Esophagus muscularis mucosa (tissue), 4 donors: ENCODE results near the gene CFAP74. TPM values are rescaled to one million over a fixed set of nuclear protein-coding genes. Genes with fewer than 3 reads are reported as not detected.

ENCODE experiments used
- DNase-seq: peaks from one replicate; pipeline ENCODE4 v3.0.0-alpha.2; 2017; ENCODE audit errors: extremely low spot score
- H3K27ac ChIP-seq, 4 donors: fragments of 200-600 bp; sonication (generic); replicated peaks in 1 of 4; 1 replicate in 3 of 4; 2 replicates in 1 of 4; pipeline ENCODE4 v1.5.1; 2016 to 2019; ENCODE audit warnings: mild to moderate bottlenecking in 1 of 4
- H3K27me3 ChIP-seq, 4 donors: fragments of 200-600 bp; sonication (generic); one replicate each; pipeline versions ENCODE4 v1.5.1 to v1.6.0; 2016 to 2019
- H3K36me3 ChIP-seq, 4 donors: fragments of 200-600 bp; sonication (generic); one replicate each; pipeline ENCODE4 v1.5.1; 2016 to 2019
- H3K4me1 ChIP-seq, 4 donors: fragments of 200-600 bp; sonication (generic); one replicate each; pipeline ENCODE4 v1.5.1; 2016 to 2019
- H3K4me3 ChIP-seq, 4 donors: fragments of 200-600 bp; sonication (generic); 1 replicate in 2 of 4; 2 replicates in 2 of 4; pipeline ENCODE4 v1.5.1; 2016 to 2019; ENCODE audit warnings: mild to moderate bottlenecking in 4 of 4, moderate library complexity in 1 of 4
- H3K9me3 ChIP-seq, 4 donors: fragments of 200-600 bp; sonication (generic); 1 replicate in 3 of 4; 2 replicates in 1 of 4; pipeline ENCODE4 v1.5.1; 2016 to 2019
- EP300 ChIP-seq: sonication (generic); formaldehyde crosslinking; IDR thresholded peaks from one replicate; pipeline ENCODE4 v1.6.1; 2017; ENCODE audit warnings: antibody characterized with exemption
- POLR2A ChIP-seq: fragments of 450-650 bp; IDR thresholded peaks from one replicate; pipeline ENCODE4 v1.6.1; 2017; ENCODE audit warnings: antibody characterized with exemption, moderate library complexity, mild to moderate bottlenecking, low read depth
- POLR2AphosphoS5 ChIP-seq, 2 donors: sonication (generic); formaldehyde crosslinking; IDR thresholded peaks; one replicate each; pipeline ENCODE4 v1.6.1; 2017; ENCODE audit warnings: antibody characterized with exemption in 2 of 2
- WGBS: methylation state at CpG from one replicate; pipeline ENCODE4 v1.1.5; 2018; 5-methylcytosine and 5-hydroxymethylcytosine counted together
- intact Hi-C: fragments of 100-400 bp; cut with DNase I; formaldehyde crosslinking; loops from one replicate; pipeline ENCODE4 v1.15.1; 2023
- total RNA-seq, 4 donors: library from RNA; depleted of rRNA; stranded (reverse); fragments of >200 nt; gene quantifications; one replicate each; pipeline versions ENCODE4 v1.1.0 to v1.2.1, GENCODE V29; 2016
- TF ChIP-seq, protein P1 (sequence below), 3 experiments: fragments of 200-600 bp in 2 of 3; fragments of 450-650 bp in 1 of 3; sonication (generic) in 2 of 3; IDR thresholded peaks; one replicate each; pipeline ENCODE4 v1.5.1; 2017 to 2019; ENCODE audit warnings: antibody characterized with exemption in 3 of 3, mild to moderate bottlenecking in 2 of 3, moderate library complexity in 1 of 3

Gene CFAP74
- total RNA-seq, 4 donors from 2014 or later, result not detected

DNA sequence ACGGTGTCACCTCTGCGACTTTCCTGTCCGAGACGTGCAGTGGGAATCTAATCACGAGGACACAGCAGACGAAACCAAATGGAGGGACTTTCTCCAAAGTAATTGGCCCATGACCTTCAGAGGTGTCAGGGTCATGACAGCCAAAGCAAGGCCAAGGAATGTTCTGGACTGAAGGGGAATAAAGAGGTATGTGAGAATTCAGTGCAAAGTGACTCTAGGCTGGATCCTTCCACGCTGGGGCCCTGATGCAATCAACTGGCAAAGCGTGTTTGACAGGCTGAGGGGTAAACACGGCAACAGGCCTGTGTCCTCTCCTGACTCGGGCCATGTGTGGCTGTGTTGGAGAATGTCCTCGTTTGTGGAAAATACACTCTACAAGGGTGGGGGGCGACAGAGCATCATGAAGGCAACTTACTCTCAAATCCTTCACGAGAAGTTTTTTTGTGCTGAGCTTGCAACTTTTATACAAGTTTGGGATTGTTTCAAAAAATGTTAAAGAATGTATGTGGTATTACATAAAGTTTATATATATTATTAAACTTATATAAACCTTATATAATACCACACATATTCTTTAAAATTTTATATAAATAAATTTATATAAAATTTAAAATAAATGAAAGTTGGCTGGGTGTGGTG is 1.7 kb downstream of the CFAP74 start:
- no peak for DNase-seq
- intact Hi-C loops, result no loop called here
- H3K9me3 ChIP-seq, result no peaks in the 10 kb centered on the region
- peaks cover 0 to 87% (median 19%) of the 10 kb centered on the region in 4 donors for H3K27me3 ChIP-seq
- WGBS, result 82% methylated on average over 13 of the region's 13 CpGs
- H3K27ac ChIP-seq, result no peak overlapping the region
- H3K4me3 ChIP-seq, result no peak overlapping the region
- peaks cover 0 to 8% (median 3%) of the 10 kb centered on the region in 4 donors for H3K4me1 ChIP-seq
- H3K36me3 ChIP-seq, result no peaks in the 10 kb centered on the region
- no peak for TF ChIP-seq POLR2AphosphoS5 (IDR thresholded peaks at IDR 0.05)
- TF ChIP-seq EP300, result no peak
- no peak for TF ChIP-seq POLR2A
- TF ChIP-seq, protein P1, sequence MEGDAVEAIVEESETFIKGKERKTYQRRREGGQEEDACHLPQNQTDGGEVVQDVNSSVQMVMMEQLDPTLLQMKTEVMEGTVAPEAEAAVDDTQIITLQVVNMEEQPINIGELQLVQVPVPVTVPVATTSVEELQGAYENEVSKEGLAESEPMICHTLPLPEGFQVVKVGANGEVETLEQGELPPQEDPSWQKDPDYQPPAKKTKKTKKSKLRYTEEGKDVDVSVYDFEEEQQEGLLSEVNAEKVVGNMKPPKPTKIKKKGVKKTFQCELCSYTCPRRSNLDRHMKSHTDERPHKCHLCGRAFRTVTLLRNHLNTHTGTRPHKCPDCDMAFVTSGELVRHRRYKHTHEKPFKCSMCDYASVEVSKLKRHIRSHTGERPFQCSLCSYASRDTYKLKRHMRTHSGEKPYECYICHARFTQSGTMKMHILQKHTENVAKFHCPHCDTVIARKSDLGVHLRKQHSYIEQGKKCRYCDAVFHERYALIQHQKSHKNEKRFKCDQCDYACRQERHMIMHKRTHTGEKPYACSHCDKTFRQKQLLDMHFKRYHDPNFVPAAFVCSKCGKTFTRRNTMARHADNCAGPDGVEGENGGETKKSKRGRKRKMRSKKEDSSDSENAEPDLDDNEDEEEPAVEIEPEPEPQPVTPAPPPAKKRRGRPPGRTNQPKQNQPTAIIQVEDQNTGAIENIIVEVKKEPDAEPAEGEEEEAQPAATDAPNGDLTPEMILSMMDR (IDR thresholded peaks at IDR 0.05), result no peak

DNA sequence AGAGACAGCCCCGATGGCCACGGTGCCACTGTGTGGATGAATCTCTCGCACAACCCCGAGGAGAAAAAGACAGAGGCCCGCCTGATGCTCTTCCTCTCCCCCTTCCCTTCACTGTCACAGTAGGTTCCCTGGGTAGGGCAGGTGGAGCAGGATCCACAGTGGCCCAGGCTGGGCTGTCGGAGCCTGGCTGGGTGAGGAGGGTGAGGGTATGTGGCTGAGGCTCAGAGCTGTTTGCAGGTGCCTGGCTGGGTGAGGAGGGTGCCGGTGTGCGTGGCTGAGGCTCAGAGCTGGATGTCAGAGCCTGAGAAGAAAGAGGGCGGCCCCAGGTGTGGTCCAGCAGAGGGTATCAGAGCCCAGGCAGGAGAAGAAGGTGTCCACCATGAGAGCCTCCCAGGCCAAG is 2.7 kb downstream of the CFAP74 start:
- WGBS, result 94% methylated on average over 9 of the region's 9 CpGs

DNA sequence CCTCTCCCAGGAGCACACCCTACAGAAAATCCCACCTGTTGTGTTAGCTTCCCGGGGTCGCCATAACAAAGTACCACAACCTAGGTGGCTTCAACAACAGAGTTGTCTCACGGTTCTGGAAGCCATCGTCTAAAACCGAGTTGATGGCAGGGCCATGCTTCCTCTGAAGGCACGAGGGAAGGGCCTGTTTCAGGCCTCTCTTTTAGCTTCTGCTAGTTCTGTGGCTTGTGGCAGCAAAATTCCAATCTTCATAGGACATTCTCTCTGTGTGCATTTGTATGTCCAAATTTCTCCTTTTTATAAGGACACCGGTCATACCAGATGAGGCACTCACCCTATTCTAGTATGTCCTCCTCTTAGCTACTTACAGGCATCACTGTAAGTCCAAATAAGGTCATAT is 3.2 kb downstream of the CFAP74 start:
- H3K36me3 ChIP-seq, result no peaks in the 10 kb centered on the region
- no peaks in the 10 kb centered on the region for H3K9me3 ChIP-seq
- intact Hi-C loops, result no loop called here
- peaks cover 0 to 8% (median 3%) of the 10 kb centered on the region in 4 donors for H3K4me1 ChIP-seq
- H3K4me3 ChIP-seq, result no peak overlapping the region
- peaks cover 0 to 85% (median 19%) of the 10 kb centered on the region in 4 donors for H3K27me3 ChIP-seq
- WGBS, result 90% methylated on average over 7 of the region's 7 CpGs
- no peak overlapping the region for H3K27ac ChIP-seq
- TF ChIP-seq POLR2A (no peak), EP300 (no peak), POLR2AphosphoS5 (IDR thresholded peaks at IDR 0.05) (no peak)
- TF ChIP-seq, protein P1 (IDR thresholded peaks at IDR 0.05), result no peak
- DNase-seq, result no peak

More for the DNA sequence above, 2.7 kb downstream of the CFAP74 start:
- H3K9me3 ChIP-seq, result no peaks in the 10 kb centered on the region
- DNase-seq, result no peak
- intact Hi-C loops, result no loop called here
- H3K27me3 ChIP-seq, result peaks cover 0 to 85% (median 19%) of the 10 kb centered on the region in 4 donors
- H3K27ac ChIP-seq, result no peak overlapping the region
- H3K36me3 ChIP-seq, result no peaks in the 10 kb centered on the region
- H3K4me3 ChIP-seq, result no peak overlapping the region
- peaks cover 0 to 8% (median 3%) of the 10 kb centered on the region in 4 donors for H3K4me1 ChIP-seq
- TF ChIP-seq EP300 (no peak), POLR2AphosphoS5 (IDR thresholded peaks at IDR 0.05) (no peak), POLR2A (no peak)
- TF ChIP-seq, protein P1 (IDR thresholded peaks at IDR 0.05), result no peak

DNA sequence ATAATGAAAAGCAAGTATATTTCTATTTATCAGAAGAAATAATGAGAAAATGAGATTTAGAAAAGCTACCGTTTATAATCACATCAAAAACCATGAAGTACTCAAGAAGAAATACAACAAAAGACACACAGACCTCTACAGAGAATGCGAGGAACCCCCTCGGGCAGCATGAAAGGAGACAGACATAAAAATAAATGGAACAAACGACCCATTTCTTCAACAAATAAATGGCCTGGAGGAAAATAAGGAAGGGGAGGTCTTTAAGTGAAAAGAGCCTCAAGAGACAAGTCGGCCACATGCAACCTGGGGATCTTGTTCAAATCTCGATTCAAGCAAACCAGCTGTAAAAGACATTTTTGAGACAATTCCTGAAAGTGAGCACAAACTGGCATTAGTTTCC is 6.0 kb downstream of the CFAP74 start:
- TF ChIP-seq POLR2A (no peak), POLR2AphosphoS5 (IDR thresholded peaks at IDR 0.05) (no peak), EP300 (no peak)
- TF ChIP-seq, protein P1 (IDR thresholded peaks at IDR 0.05), result no peak
- Histone ChIP-seq H3K9me3 (no peaks in the 10 kb centered on the region), H3K27me3 (peaks cover 0 to 75% (median 8%) of the 10 kb centered on the region in 4 donors), H3K36me3 (no peaks in the 10 kb centered on the region), H3K4me3 (no peak overlapping the region), H3K27ac (no peak overlapping the region), H3K4me1 (no peaks in the 10 kb centered on the region)
- DNase-seq, result no peak
- intact Hi-C loops, result no loop called here
- WGBS, result 77% methylated on average over 6 of the region's 6 CpGs
